HEK293 (cell line): ENCODE data around the gene HOXA11.

Source experiments
- CTCF ChIA-PET: fragments of 350-600 bp; formaldehyde crosslinking; extraction: SDS; loops from one replicate; lab custom pipeline; 2021; ENCODE audit warnings: antibody characterized with exemption; lab: Yijun Ruan, JAX
- POLR2A ChIA-PET: fragments of 300-600 bp; formaldehyde crosslinking; extraction: SDS; loops from one replicate; lab custom pipeline; 2020; ENCODE audit warnings: antibody characterized with exemption, inconsistent platforms; lab: Yijun Ruan, JAX
- H3K27ac ChIP-seq: fragments of 200-500 bp; sonication (Bioruptor generic); 2 replicates; pipeline ENCODE4 v1.5.1; 2014; ENCODE audit warnings: low read depth, low read length, control low read depth, inconsistent platforms; ENCODE audit errors: extremely low read depth
- H3K36me3 ChIP-seq, 2 experiments: fragments of 200-500 bp in 1 of 2; sonication (Bioruptor generic) in 1 of 2; 1 replicate in 1 of 2; 2 replicates in 1 of 2; pipeline ENCODE4 v1.5.1; 2014 to 2017; ENCODE audit warnings: inconsistent platforms in 2 of 2, low read length in 2 of 2; ENCODE audit not compliant: control insufficient read depth in 2 of 2, insufficient read depth in 1 of 2
- H3K4me1 ChIP-seq: fragments of 200-500 bp; sonication (Bioruptor generic); 2 replicates; pipeline ENCODE4 v1.5.1; 2014; ENCODE audit warnings: mild to moderate bottlenecking, low read length, inconsistent platforms; ENCODE audit not compliant: control insufficient read depth, insufficient read depth
- H3K4me3 ChIP-seq: 2 replicates; pipeline ENCODE4 v1.5.1; 2011; ENCODE audit warnings: low read depth, mild to moderate bottlenecking, control low read depth, low read length, moderate library complexity
- H3K9me3 ChIP-seq: fragments of 200-500 bp; sonication (Bioruptor generic); 2 replicates; pipeline ENCODE4 v1.5.1; 2014; ENCODE audit warnings: low read depth, low read length, inconsistent platforms; ENCODE audit not compliant: control insufficient read depth, insufficient read depth
- GLI2 ChIP-seq: fragments of 450-650 bp; formaldehyde crosslinking; IDR thresholded peaks from 2 replicates; pipeline ENCODE4; 2017; ENCODE audit warnings: missing biosample characterization, missing genetic modification characterization, low read depth, borderline replicate concordance
- GLIS2 ChIP-seq: fragments of 450-650 bp; formaldehyde crosslinking; IDR thresholded peaks from 2 replicates; pipeline ENCODE4 v1.5.1; 2016; ENCODE audit warnings: missing biosample characterization, missing genetic modification characterization
- IKZF3 ChIP-seq: fragments of 450-650 bp; IDR thresholded peaks from 2 replicates; pipeline ENCODE4 v1.5.0; 2018; ENCODE audit warnings: missing biosample characterization, mild to moderate bottlenecking, missing genetic modification characterization, moderate library complexity
- KLF7 ChIP-seq: fragments of 450-650 bp; formaldehyde crosslinking; IDR thresholded peaks from 2 replicates; pipeline ENCODE4 v1.5.1; 2016; ENCODE audit warnings: missing biosample characterization, missing genetic modification characterization, borderline replicate concordance
- RBAK ChIP-seq: fragments of 450-650 bp; formaldehyde crosslinking; IDR thresholded peaks from 2 replicates; pipeline ENCODE4 v1.5.1; 2016; ENCODE audit warnings: missing biosample characterization, missing genetic modification characterization
- REPIN1 ChIP-seq: fragments of 450-650 bp; formaldehyde crosslinking; IDR thresholded peaks from 2 replicates; pipeline ENCODE4 v1.5.1; 2017; ENCODE audit warnings: missing biosample characterization, missing genetic modification characterization, low read depth
- REST ChIP-seq: fragments of 450-650 bp; formaldehyde crosslinking; IDR thresholded peaks from 2 replicates; pipeline ENCODE4 v1.5.1; 2016; ENCODE audit warnings: missing biosample characterization, missing genetic modification characterization
- TCF7L2 ChIP-seq: IDR thresholded peaks from 2 replicates; pipeline ENCODE4 v1.6.1; 2011; ENCODE audit warnings: low read depth, mild to moderate bottlenecking, inconsistent platforms, low read length, moderate library complexity, borderline replicate concordance
- ZBTB17 ChIP-seq: fragments of 450-650 bp; formaldehyde crosslinking; IDR thresholded peaks from 2 replicates; pipeline ENCODE4 v1.5.1; 2016; ENCODE audit warnings: missing biosample characterization, missing genetic modification characterization
- ZBTB8A ChIP-seq: fragments of 450-650 bp; formaldehyde crosslinking; IDR thresholded peaks from 2 replicates; pipeline ENCODE4 v1.5.1; 2016; ENCODE audit warnings: missing biosample characterization, missing genetic modification characterization
- ZFP37 ChIP-seq: fragments of 450-650 bp; formaldehyde crosslinking; IDR thresholded peaks from 2 replicates; pipeline ENCODE4 v1.5.1; 2016; ENCODE audit warnings: missing biosample characterization, missing genetic modification characterization
- ZNF146 ChIP-seq: fragments of 450-650 bp; formaldehyde crosslinking; IDR thresholded peaks from 2 replicates; pipeline ENCODE4 v1.5.1; 2016; ENCODE audit warnings: missing biosample characterization, missing genetic modification characterization
- ZNF19 ChIP-seq: fragments of 450-650 bp; formaldehyde crosslinking; IDR thresholded peaks from 2 replicates; pipeline ENCODE4; 2016; ENCODE audit warnings: missing biosample characterization, missing genetic modification characterization, low read depth
- ZNF426 ChIP-seq: fragments of 450-650 bp; formaldehyde crosslinking; IDR thresholded peaks from 2 replicates; pipeline ENCODE4 v1.5.1; 2017; ENCODE audit warnings: missing biosample characterization, missing genetic modification characterization, mild to moderate bottlenecking, inconsistent platforms, moderate library complexity
- ZNF518A ChIP-seq: fragments of 450-650 bp; formaldehyde crosslinking; conservative IDR thresholded peaks from 2 replicates; pipeline ENCODE4 v1.5.1; 2016; ENCODE audit warnings: low read depth, missing biosample characterization, missing genetic modification characterization
- ZNF521 ChIP-seq: fragments of 450-650 bp; formaldehyde crosslinking; IDR thresholded peaks from 2 replicates; pipeline ENCODE4 v1.5.1; 2017; ENCODE audit warnings: missing biosample characterization, mild to moderate bottlenecking, missing genetic modification characterization
- ZNF548 ChIP-seq: fragments of 450-650 bp; formaldehyde crosslinking; IDR thresholded peaks from 2 replicates; pipeline ENCODE4 v1.5.1; 2016; ENCODE audit warnings: missing biosample characterization, missing genetic modification characterization
- ZNF560 ChIP-seq: fragments of 450-650 bp; formaldehyde crosslinking; IDR thresholded peaks from 2 replicates; pipeline ENCODE4 v1.5.1; 2017; ENCODE audit warnings: missing biosample characterization, missing genetic modification characterization, borderline replicate concordance
- ZNF600 ChIP-seq: fragments of 450-650 bp; formaldehyde crosslinking; IDR thresholded peaks from 2 replicates; pipeline ENCODE4 v1.5.1; 2016; ENCODE audit warnings: missing biosample characterization, missing genetic modification characterization
- ZNF792 ChIP-seq: fragments of 450-650 bp; formaldehyde crosslinking; IDR thresholded peaks from 2 replicates; pipeline ENCODE4 v1.5.1; 2016; ENCODE audit warnings: missing biosample characterization, missing genetic modification characterization
- ZNF843 ChIP-seq: fragments of 450-650 bp; formaldehyde crosslinking; IDR thresholded peaks from 2 replicates; pipeline ENCODE4 v1.5.1; 2016; ENCODE audit warnings: missing biosample characterization, missing genetic modification characterization
- TF ChIP-seq, protein P1 (sequence below): fragments of 450-650 bp; formaldehyde crosslinking; IDR thresholded peaks from 2 replicates; pipeline ENCODE4 v1.5.1; 2016; ENCODE audit warnings: missing biosample characterization, missing genetic modification characterization, low read depth
- TF ChIP-seq, protein P2 (sequence below): fragments of 450-650 bp; formaldehyde crosslinking; conservative IDR thresholded peaks from 2 replicates; pipeline ENCODE4 v1.5.1; 2016; ENCODE audit warnings: low read depth, missing biosample characterization, missing genetic modification characterization

HOXA11 gene

DNA sequence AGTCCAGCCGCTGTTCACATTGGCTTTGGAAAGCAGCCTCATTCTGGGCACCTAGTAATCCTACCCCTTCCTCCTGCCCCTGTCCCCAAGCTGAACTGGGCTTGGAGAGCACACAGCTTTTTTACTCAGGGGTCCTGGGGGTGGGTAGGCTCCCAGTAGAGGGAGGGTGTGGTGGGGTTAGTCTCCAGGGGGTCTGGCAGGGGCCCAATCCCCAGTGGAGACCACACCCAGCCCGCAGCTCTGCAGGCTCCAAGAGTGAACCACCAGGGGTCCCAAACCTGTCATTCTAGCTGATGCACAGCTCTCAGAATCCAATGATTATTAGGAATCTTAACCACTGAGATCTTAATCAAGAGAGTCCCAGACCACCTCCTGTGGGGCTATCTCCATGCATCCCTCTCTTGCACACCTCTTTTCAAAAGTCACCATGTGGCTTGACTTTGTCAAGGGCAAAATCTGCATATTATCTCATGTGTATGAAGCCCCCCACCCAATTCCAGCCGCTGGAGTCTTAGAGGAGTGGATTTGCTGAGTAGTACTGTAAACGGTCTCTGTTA is 2.7 kb downstream of the HOXA11 start (continued):
- TF ChIP-seq, protein P1, sequence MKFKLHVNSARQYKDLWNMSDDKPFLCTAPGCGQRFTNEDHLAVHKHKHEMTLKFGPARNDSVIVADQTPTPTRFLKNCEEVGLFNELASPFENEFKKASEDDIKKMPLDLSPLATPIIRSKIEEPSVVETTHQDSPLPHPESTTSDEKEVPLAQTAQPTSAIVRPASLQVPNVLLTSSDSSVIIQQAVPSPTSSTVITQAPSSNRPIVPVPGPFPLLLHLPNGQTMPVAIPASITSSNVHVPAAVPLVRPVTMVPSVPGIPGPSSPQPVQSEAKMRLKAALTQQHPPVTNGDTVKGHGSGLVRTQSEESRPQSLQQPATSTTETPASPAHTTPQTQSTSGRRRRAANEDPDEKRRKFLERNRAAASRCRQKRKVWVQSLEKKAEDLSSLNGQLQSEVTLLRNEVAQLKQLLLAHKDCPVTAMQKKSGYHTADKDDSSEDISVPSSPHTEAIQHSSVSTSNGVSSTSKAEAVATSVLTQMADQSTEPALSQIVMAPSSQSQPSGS (tag by site-specific recombination): no peak
- peak; percentile 37; the same call in 1 of the 2 replicates for TF ChIP-seq ZNF843 (tag by site-specific recombination)
- no peak for TF ChIP-seq REPIN1 (tag by site-specific recombination)
- TF ChIP-seq IKZF3: peak; percentile 12; the same call in 1 of the 2 replicates
- no peak; the same call in 1 of the 2 replicates for TF ChIP-seq ZNF600
- TF ChIP-seq GLIS2 (tag by site-specific recombination): peak; percentile 87
- peak; percentile 60; the same call in 1 of the 2 replicates for TF ChIP-seq KLF7 (tag by site-specific recombination)
- TF ChIP-seq ZNF518A (tag by site-specific recombination): no peak
- TF ChIP-seq GLI2 (tag by site-specific recombination): no peak
- TF ChIP-seq ZNF426 (tag by site-specific recombination): 0 out of 2 replicates have a peak, but pooled peaks have one; percentile 5
- TF ChIP-seq ZNF548 (tag by site-specific recombination): no peak
- no peak for TF ChIP-seq ZNF19
- TF ChIP-seq REST (tag by site-specific recombination): 0 out of 2 replicates have a peak, but pooled peaks have one; percentile 30
- no peak for TF ChIP-seq ZNF560
- TF ChIP-seq ZFP37 (tag by site-specific recombination): no peak
- peak; percentile 91 for TF ChIP-seq ZBTB8A (tag by site-specific recombination)

GRCh38 chr7:27181795-27182275 is 3.2 kb downstream of the HOXA11 start:
- Histone ChIP-seq H3K4me1 (peaks cover 31% of the 10 kb centered on the region), H3K4me3 (peak overlapping the region; percentile 9), H3K9me3 (no peaks in the 10 kb centered on the region), H3K36me3 (peaks cover 0 to 10% of the 10 kb centered on the region in 2 experiments; a peak in 2 of 3 replicates), H3K27ac (peak overlapping the region; percentile 99)
- CTCF ChIA-PET: interaction anchor here (0.7 to 1.8 kb wide), 5 partner anchors 9 to 275 kb away, joined by 3 to 7 read pairs (median 4); no protein-coding TSS in a partner anchor
- POLR2A ChIA-PET: interaction anchor here (0.6 to 7.6 kb wide), 6 partner anchors 9 to 739 kb away, joined by 3 to 237 read pairs (median 4); partner anchors contain the start of genes HOXA10 and HOXA9
- TF ChIP-seq, protein P2, sequence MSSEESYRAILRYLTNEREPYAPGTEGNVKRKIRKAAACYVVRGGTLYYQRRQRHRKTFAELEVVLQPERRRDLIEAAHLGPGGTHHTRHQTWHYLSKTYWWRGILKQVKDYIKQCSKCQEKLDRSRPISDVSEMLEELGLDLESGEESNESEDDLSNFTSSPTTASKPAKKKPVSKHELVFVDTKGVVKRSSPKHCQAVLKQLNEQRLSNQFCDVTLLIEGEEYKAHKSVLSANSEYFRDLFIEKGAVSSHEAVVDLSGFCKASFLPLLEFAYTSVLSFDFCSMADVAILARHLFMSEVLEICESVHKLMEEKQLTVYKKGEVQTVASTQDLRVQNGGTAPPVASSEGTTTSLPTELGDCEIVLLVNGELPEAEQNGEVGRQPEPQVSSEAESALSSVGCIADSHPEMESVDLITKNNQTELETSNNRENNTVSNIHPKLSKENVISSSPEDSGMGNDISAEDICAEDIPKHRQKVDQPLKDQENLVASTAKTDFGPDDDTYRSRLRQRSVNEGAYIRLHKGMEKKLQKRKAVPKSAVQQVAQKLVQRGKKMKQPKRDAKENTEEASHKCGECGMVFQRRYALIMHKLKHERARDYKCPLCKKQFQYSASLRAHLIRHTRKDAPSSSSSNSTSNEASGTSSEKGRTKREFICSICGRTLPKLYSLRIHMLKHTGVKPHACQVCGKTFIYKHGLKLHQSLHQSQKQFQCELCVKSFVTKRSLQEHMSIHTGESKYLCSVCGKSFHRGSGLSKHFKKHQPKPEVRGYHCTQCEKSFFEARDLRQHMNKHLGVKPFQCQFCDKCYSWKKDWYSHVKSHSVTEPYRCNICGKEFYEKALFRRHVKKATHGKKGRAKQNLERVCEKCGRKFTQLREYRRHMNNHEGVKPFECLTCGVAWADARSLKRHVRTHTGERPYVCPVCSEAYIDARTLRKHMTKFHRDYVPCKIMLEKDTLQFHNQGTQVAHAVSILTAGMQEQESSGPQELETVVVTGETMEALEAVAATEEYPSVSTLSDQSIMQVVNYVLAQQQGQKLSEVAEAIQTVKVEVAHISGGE (tag by site-specific recombination): no peak
- TF ChIP-seq ZNF146 (tag by site-specific recombination) (no peak), TCF7L2 (no peak), ZNF600 (peak; percentile 58; the same call in 1 of the 2 replicates), ZNF521 (tag by site-specific recombination) (no peak), RBAK (no peak), ZNF792 (tag by site-specific recombination) (no peak), ZBTB17 (peak; percentile 86)
